K562 (cell line): ENCODE results near the gene CRACDL. TPM values are rescaled to one million over a fixed set of nuclear protein-coding genes. Genes with fewer than 3 reads are reported as not detected.

Experiments
- CUX1 ChIP-seq: fragments of 200-800 bp; sonication (Bioruptor generic); IDR thresholded peaks from 2 replicates; pipeline ENCODE4 v1.6.1; 2016; ENCODE audit warnings: missing genetic modification characterization, missing compliant biosample characterization
- HINFP ChIP-seq: fragments of 450-650 bp; conservative IDR thresholded peaks from 2 replicates; pipeline ENCODE4 v1.6.1; 2016; ENCODE audit warnings: missing genetic modification characterization, low read depth, mild to moderate bottlenecking, control low read depth, missing compliant biosample characterization
- polyA plus RNA-seq, 8 experiments: library from polyadenylated mRNA; depleted of rRNA in 4 of 8; stranded (reverse) in 5 of 8; unstranded in 3 of 8; fragments of >200 nt; fragmentation: Nextera tagmentation in 2 of 8; fragmentation: Illumina TruSeq in 1 of 8; extraction: Ambion mirVana in 2 of 8; extraction: Trizol in 1 of 8; gene quantifications; 2 replicates each; pipeline versions ENCODE4 v1.2.1 to v1.2.3, GENCODE V29; 2011 to 2014; ENCODE audit warnings: inconsistent platforms in 1 of 8, missing spikeins in 1 of 8
- total RNA-seq, 7 experiments: library from RNA; depleted of rRNA in 6 of 7; stranded (reverse); fragments of >200 nt in 6 of 7; fragmentation: Illumina TruSeq in 2 of 7; extraction: Trizol in 2 of 7; gene quantifications; 2 replicates each; pipeline versions ENCODE4 v1.2.1 to v1.2.3, GENCODE V29; 2011 to 2021; ENCODE audit warnings: low replicate concordance in 1 of 7

CRACDL gene
- total and polyA plus RNA-seq, 9 of the 15 experiments (the other 6 are each of a cell fraction or from before 2014, with no cell fraction given) = not detected

- no peak for TF ChIP-seq CUX1 (CRISPR knock-in tag)
- no peak for TF ChIP-seq HINFP
Observed at GRCh38 chr2:98771721-98772524, 164.1 kb downstream of the CRACDL start (continued).
